IMR-90 (cell line): ENCODE measurements around the gene RAB4B.
"Not testable (repeated sequence)": the region's sequence is repeated elsewhere in the genome, so short reads cannot be mapped to it uniquely, and the experiment has no call there.

Source experiments
- CEBPB ChIP-seq: IDR thresholded peaks from 2 replicates; pipeline ENCODE4 v1.6.1; 2012; ENCODE audit warnings: low read depth, low read length, improper control_type of control experiment
- MAZ ChIP-seq: IDR thresholded peaks from 2 replicates; pipeline ENCODE4 v1.6.1; 2012; ENCODE audit warnings: low read depth, mild to moderate bottlenecking, low read length, improper control_type of control experiment, moderate library complexity, borderline replicate concordance
- MXI1 ChIP-seq: IDR thresholded peaks from 2 replicates; pipeline ENCODE4 v1.6.1; 2012; ENCODE audit warnings: low read depth, mild to moderate bottlenecking, low read length, moderate library complexity, borderline replicate concordance
- POLR2A ChIP-seq: IDR thresholded peaks from 2 replicates; pipeline ENCODE4 v1.6.1; 2012; ENCODE audit warnings: mild to moderate bottlenecking, low read depth, low read length
- TF ChIP-seq, protein P1 (sequence below): conservative IDR thresholded peaks from 2 replicates; pipeline ENCODE4 v1.5.1; 2012; ENCODE audit warnings: mild to moderate bottlenecking, low read depth, low read length, improper control_type of control experiment

DNA sequence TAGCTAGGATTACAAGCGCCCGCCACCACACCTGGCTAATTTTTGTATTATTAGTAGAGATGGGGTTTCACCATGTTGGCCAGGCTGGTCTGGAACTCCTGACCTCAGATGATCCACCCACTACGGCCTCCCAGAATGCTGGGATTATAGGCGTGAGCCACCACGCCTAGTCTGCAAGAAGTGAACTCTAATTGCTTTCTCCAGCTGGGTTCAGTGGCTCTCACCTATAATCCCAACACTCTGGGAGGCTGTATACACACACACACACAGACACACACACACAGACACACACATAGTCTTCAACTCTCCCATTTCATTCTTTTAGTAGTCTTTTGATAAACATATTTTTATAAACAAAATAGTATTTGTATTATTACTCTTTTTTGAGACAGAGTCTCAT is 48.0 kb upstream of the RAB4B start:
- not testable (repeated sequence) for TF ChIP-seq POLR2A, CEBPB, MXI1, MAZ
- TF ChIP-seq, protein P1, sequence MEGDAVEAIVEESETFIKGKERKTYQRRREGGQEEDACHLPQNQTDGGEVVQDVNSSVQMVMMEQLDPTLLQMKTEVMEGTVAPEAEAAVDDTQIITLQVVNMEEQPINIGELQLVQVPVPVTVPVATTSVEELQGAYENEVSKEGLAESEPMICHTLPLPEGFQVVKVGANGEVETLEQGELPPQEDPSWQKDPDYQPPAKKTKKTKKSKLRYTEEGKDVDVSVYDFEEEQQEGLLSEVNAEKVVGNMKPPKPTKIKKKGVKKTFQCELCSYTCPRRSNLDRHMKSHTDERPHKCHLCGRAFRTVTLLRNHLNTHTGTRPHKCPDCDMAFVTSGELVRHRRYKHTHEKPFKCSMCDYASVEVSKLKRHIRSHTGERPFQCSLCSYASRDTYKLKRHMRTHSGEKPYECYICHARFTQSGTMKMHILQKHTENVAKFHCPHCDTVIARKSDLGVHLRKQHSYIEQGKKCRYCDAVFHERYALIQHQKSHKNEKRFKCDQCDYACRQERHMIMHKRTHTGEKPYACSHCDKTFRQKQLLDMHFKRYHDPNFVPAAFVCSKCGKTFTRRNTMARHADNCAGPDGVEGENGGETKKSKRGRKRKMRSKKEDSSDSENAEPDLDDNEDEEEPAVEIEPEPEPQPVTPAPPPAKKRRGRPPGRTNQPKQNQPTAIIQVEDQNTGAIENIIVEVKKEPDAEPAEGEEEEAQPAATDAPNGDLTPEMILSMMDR, result not testable (repeated sequence)
